Gastroesophageal sphincter (tissue), 4 donors: ENCODE data around the gene CCT6B. TPM values are rescaled to one million over a fixed set of nuclear protein-coding genes. Genes with fewer than 3 reads are reported as not detected.
"Not testable (repeated sequence)": the region's sequence is repeated elsewhere in the genome, so short reads cannot be mapped to it uniquely, and the experiment has no call there.

ENCODE experiments used
- ATAC-seq: fragments of 150-250 bp; one replicate; pipeline ENCODE4 v1.9.1; 2016; ENCODE audit warnings: mild to moderate bottlenecking, moderate library complexity
- H3K27ac ChIP-seq, 4 donors: fragments of 200-600 bp; sonication (generic) in 3 of 4; 1 replicate in 3 of 4; 2 replicates in 1 of 4; pipeline ENCODE4 v1.5.1; 2016 to 2019
- H3K27me3 ChIP-seq: fragments of 200-600 bp; sonication (generic); one replicate; pipeline ENCODE4 v1.5.1; 2019
- H3K36me3 ChIP-seq, 2 donors: fragments of 200-600 bp; sonication (generic); one replicate each; pipeline ENCODE4 v1.5.1; 2019; ENCODE audit warnings: control low read depth in 1 of 2
- H3K4me1 ChIP-seq, 3 donors: fragments of 200-600 bp; sonication (generic); 1 replicate in 2 of 3; 2 replicates in 1 of 3; pipeline ENCODE4 v1.5.1; 2016 to 2019; ENCODE audit warnings: control low read depth in 2 of 3
- H3K4me3 ChIP-seq, 2 donors: fragments of 200-600 bp; sonication (generic); one replicate each; pipeline ENCODE4 v1.5.1; 2019; ENCODE audit warnings: mild to moderate bottlenecking in 1 of 2, moderate library complexity in 1 of 2
- H3K9me3 ChIP-seq, 3 donors: fragments of 200-600 bp; sonication (generic); one replicate each; pipeline ENCODE4 v1.5.1; 2017 to 2019; ENCODE audit warnings: control low read depth in 2 of 3
- EP300 ChIP-seq: sonication (generic); formaldehyde crosslinking; IDR thresholded peaks from one replicate; pipeline ENCODE4 v1.6.1; 2017; ENCODE audit warnings: antibody characterized with exemption, mild to moderate bottlenecking
- POLR2A ChIP-seq, 2 donors: fragments of 450-650 bp; IDR thresholded peaks; one replicate each; pipeline ENCODE4 v1.6.1; 2017; ENCODE audit warnings: antibody characterized with exemption in 2 of 2, mild to moderate bottlenecking in 2 of 2, moderate library complexity in 1 of 2
- POLR2AphosphoS5 ChIP-seq: sonication (generic); formaldehyde crosslinking; IDR thresholded peaks from one replicate; pipeline ENCODE4 v1.6.1; 2017; ENCODE audit warnings: antibody characterized with exemption
- WGBS, 2 donors: methylation state at CpG; one replicate each; pipeline ENCODE4 v1.1.5; 2018; ENCODE audit warnings: low coverage in 1 of 2; 5-methylcytosine and 5-hydroxymethylcytosine counted together
- total RNA-seq, 4 donors: library from RNA; depleted of rRNA; stranded (reverse); fragments of >200 nt; gene quantifications; one replicate each; pipeline ENCODE4 v1.1.0, GENCODE V29; 2016
- TF ChIP-seq, protein P1 (sequence below), 4 experiments: fragments of 200-600 bp in 2 of 4; fragments of 450-650 bp in 2 of 4; sonication (generic) in 1 of 4; IDR thresholded peaks; one replicate each; pipeline ENCODE4 v1.5.1; 2017 to 2019; ENCODE audit warnings: antibody characterized with exemption in 4 of 4, mild to moderate bottlenecking in 2 of 4, moderate library complexity in 2 of 4

CCT6B gene
- total RNA-seq, 4 donors from 2014 or later: 2.5 to 4.0 (median 2.8) TPM

DNA sequence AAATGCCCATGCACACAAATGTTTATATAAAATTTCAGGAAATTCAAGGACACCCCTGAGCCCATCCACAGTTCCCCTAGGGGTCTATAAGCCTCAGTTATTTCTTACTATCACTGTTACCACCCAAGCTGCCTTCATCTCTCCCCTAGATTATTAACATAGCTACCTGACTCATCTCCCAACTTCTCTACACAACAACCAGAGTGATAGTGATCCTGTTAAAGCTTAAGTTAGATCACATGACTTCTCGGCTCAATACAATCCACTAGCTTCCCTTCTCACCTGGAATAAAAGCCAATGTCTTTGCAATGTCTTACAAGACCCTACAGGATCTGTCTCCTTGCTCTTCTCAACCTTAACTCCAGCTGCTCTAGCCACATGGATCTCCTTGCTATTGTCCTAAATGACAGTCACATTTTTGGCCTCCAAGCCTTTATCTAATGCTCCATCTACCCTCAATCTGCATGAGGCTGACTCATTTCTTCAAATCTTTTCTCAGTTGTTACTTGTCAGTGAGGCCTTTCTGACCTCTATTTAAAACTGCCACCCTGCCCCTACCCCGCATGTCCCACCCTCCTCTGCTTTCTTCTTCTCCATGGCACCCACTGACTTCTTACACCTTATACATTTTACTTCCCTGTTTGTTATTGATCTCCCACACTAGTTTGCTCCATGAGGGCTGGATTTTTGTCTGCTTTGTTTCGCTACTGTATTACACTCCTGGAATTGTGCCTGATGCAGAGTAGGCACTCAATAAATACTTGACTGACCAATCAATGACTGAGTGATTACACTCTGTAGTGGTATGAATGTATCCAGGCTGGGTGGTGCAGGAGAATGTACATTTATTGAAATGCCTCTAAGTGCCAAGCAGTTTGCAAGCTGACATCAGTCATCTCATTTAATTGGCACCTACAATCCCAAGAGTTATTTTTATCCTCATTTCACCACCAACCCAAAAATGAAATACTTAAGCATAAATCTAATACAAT lies 13.8 kb upstream of the CCT6B start:
- H3K9me3 ChIP-seq: no peaks in the 10 kb centered on the region
- no peak overlapping the region for H3K4me3 ChIP-seq
- no peaks in the 10 kb centered on the region for H3K36me3 ChIP-seq
- TF ChIP-seq EP300 (no peak), POLR2AphosphoS5 (no peak), POLR2A (IDR thresholded peaks at IDR 0.05) (no peak)
- TF ChIP-seq, protein P1, sequence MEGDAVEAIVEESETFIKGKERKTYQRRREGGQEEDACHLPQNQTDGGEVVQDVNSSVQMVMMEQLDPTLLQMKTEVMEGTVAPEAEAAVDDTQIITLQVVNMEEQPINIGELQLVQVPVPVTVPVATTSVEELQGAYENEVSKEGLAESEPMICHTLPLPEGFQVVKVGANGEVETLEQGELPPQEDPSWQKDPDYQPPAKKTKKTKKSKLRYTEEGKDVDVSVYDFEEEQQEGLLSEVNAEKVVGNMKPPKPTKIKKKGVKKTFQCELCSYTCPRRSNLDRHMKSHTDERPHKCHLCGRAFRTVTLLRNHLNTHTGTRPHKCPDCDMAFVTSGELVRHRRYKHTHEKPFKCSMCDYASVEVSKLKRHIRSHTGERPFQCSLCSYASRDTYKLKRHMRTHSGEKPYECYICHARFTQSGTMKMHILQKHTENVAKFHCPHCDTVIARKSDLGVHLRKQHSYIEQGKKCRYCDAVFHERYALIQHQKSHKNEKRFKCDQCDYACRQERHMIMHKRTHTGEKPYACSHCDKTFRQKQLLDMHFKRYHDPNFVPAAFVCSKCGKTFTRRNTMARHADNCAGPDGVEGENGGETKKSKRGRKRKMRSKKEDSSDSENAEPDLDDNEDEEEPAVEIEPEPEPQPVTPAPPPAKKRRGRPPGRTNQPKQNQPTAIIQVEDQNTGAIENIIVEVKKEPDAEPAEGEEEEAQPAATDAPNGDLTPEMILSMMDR (IDR thresholded peaks at IDR 0.05): no peak
- H3K4me1 ChIP-seq: peaks cover 0 to 9% (median 0%) of the 10 kb centered on the region in 3 donors
- no peak overlapping the region for H3K27ac ChIP-seq
- WGBS, 2 donors: 38 to 86% methylated on average over 1 to 3 of the region's 3 CpGs
- no peak for ATAC-seq
- H3K27me3 ChIP-seq: no peaks in the 10 kb centered on the region

DNA sequence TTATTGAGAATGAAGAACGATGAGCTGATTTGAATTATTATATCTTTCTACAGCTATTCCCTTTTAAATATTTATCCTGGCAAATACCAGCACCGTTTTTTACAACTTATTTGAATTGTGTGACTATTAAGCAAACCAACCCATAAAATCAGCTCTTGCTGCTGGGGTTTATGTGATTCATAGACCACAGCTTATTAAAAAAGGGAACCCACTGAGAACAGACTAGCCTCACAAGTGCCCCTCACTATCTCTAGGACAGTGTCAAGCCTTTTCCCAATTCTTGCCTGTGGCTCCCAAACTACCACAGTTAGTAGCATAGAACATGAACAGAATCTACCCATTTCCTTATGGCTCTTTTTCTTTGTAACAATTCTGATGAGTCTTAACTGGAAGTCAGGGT lies 12.9 kb upstream of the CCT6B start:
- Histone ChIP-seq H3K27ac (no peak overlapping the region), H3K27me3 (no peaks in the 10 kb centered on the region), H3K36me3 (peaks cover 0 to 6% of the 10 kb centered on the region in 2 donors), H3K9me3 (no peaks in the 10 kb centered on the region), H3K4me1 (peaks cover 0 to under 1% (median 0%) of the 10 kb centered on the region in 3 donors), H3K4me3 (no peak overlapping the region)
- no peak for TF ChIP-seq POLR2A (IDR thresholded peaks at IDR 0.05)
- TF ChIP-seq, protein P1 (IDR thresholded peaks at IDR 0.05): no peak
- TF ChIP-seq POLR2AphosphoS5: no peak
- no peak for TF ChIP-seq EP300
- 20 to 45% methylated on average over 2 of the region's 2 CpGs for WGBS, 2 donors
- ATAC-seq: no peak

DNA sequence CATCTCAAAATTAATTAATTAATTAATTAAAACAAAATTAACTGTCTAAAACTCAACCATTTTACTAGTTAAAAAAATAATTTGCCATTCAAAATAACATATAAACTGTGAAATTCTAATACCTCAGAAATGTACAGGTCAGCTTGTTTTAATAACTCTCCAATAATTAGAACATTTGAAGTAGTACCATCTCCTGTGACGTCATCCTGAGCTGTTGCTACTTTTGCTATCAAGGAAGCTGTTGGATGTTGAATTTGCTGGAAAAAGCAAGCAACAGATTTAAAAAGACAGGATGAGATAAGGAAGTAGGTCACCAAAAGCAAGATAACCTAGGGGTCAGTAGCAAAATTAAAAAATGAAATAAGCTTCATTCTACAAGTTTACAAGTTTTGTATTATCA lies 2.8 kb downstream of the CCT6B start:
- WGBS, 2 donors: 76 to 80% methylated on average over 1 of the region's 1 CpG
- ATAC-seq: no peak
- no peaks in the 10 kb centered on the region for H3K9me3 ChIP-seq
- peaks cover 0 to 21% (median 11%) of the 10 kb centered on the region in 3 donors for H3K4me1 ChIP-seq
- H3K36me3 ChIP-seq: no peaks in the 10 kb centered on the region
- no peaks in the 10 kb centered on the region for H3K27me3 ChIP-seq
- H3K27ac ChIP-seq: no peak overlapping the region
- no peak for TF ChIP-seq POLR2A (IDR thresholded peaks at IDR 0.05)
- no peak for TF ChIP-seq POLR2AphosphoS5
- TF ChIP-seq, protein P1 (IDR thresholded peaks at IDR 0.05): no peak
- no peak for TF ChIP-seq EP300
- no peak overlapping the region for H3K4me3 ChIP-seq

DNA sequence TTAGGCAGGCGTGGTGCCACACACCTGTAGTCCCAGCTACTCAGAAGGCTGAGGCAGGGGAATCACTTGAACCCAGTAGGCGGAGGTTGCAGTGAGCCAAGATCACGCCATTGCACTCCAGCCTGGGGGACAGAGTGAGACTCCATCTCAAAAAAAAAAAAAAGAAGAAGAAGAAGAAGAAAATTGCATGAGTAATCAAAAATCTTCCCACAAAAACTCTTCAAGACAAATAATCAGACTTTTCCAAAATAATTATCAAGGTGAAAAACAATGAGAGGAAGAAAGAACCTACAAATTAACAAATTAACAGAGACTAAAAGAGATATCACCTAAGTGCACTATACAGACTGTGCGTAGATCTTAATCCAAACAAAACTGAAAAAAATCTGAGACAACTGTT lies 10.5 kb downstream of the CCT6B start:
- not testable (repeated sequence) for H3K27me3 ChIP-seq, ATAC-seq, H3K4me1 ChIP-seq, H3K9me3 ChIP-seq, H3K4me3 ChIP-seq, H3K27ac ChIP-seq, H3K36me3 ChIP-seq
- WGBS, 2 donors: 77 to 89% methylated on average over 1 to 2 of the region's 4 CpGs

DNA sequence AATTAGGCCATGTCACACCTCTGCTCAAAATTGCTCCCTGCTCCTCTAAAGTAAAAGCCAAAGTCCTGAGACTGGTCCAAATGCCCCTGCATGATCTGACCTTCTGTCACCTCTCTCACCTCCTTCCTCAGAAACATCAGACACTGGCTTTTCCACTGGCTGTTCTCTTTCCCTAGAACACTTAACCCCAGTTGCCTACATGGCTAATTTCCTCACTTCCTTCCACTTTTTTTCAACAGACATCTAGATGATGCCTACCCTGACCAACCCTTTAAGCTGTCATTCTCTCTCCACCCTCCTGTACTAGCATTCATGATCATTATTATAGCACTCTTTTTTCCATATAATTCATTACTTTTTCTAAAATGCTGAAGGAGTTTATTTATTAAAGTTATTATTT lies 31.0 kb downstream of the CCT6B start:
- no peaks in the 10 kb centered on the region for H3K4me1 ChIP-seq
- H3K27me3 ChIP-seq: no peaks in the 10 kb centered on the region
- no peak for ATAC-seq
- no peaks in the 10 kb centered on the region for H3K9me3 ChIP-seq
- H3K27ac ChIP-seq: no peak overlapping the region
- peaks cover 0 to 41% of the 10 kb centered on the region in 2 donors for H3K36me3 ChIP-seq
- TF ChIP-seq POLR2AphosphoS5: no peak
- TF ChIP-seq, protein P1 (IDR thresholded peaks at IDR 0.05): no peak
- no peak for TF ChIP-seq POLR2A (IDR thresholded peaks at IDR 0.05)
- TF ChIP-seq EP300: no peak
- no peak overlapping the region for H3K4me3 ChIP-seq
